Cerebellar cortex (tissue), 1 donor: ENCODE results near the gene ZNF391.
A peak's percentile ranks its signal among the peaks of the same experiment; 100 is the strongest.
"Not testable (repeated sequence)": the region's sequence is repeated elsewhere in the genome, so short reads cannot be mapped to it uniquely, and the experiment has no call there.

ENCODE experiments used
- DNase-seq: peaks from one replicate; pipeline ENCODE4 v3.0.0-alpha.2; 2015; ENCODE audit warnings: low spot score

Gene ZNF391

DNA sequence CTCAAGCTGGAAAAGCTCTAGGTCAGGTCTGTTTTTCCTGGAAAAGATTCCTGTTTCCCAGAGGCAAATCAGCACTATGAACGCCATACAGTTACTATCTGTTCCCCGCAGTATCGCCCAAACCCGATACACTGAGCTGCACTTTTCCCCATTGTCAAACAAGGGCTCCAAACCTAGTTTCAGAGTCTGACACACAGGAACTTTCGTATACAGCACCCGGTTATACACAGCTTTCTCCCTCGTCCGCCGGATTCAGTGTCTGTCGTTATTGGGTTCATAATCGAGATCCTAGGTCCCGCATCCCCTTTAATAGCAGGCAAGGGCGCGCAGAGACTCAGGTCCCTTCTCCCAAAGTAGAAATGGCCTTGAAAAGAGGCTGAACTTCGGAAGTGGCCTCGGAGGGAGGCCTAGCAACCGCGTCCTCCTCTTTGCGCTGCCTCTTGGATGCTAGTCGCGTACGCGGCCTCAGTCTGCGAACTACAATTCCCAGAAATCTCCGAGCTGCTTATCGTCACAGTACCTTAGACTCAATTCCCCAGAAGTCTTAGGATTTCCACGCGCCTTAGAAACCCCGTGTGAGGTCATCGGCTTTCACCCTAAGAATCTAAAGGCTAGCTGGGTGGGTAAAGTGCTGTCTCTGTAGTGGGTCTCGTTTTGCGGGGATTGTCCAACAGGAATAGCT is 34.2 kb downstream of the ZNF391 start:
- DNase-seq, result no peak

DNA sequence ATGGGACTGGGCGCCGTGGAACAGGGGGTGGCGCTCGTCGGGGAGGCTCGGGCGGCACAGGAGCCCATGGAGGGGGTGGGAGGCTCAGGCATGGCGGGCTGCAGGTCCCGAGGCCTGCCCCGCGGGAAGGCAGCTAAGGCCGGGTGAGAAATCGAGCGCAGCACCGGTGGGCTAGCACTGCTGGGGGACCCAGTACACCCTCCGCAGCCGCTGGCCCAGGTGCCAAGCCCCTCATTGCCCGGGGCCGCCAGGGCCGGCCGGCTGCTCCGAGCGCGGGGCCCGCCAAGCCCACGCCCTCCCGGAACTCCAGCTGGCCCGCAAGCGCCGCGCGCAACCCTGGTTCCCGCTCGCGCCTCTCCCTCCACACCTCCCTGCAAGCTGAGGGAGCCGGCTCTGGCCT is 36.3 kb downstream of the ZNF391 start:
- not testable (repeated sequence) for DNase-seq

DNA sequence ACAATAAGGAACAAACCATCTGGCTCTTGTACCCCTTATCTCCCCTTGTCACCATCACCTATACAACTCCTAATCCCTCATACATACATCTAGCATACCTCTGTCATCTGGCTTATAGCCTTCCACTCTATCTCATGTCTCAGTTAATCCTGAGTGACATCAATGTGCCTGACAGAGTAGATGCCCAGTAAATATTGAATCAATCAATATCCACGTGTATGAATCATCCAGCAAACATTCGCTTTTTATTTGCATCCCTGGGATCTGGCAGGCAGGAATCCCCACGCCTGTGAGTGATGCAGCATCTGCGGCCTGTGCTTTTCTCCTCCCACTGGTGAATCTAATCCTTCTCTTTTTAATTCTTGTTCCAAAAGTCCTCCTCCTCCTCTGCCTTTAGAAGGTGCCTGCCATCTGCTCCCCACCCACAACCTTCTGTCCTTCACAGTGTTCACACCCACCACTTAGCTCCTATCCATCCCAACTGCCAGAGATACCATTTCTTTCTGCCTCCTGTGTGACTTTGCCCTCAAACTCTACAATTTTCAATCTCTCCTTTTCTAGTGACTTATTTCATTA is 37.6 kb downstream of the ZNF391 start:
- DNase-seq, result no peak

DNA sequence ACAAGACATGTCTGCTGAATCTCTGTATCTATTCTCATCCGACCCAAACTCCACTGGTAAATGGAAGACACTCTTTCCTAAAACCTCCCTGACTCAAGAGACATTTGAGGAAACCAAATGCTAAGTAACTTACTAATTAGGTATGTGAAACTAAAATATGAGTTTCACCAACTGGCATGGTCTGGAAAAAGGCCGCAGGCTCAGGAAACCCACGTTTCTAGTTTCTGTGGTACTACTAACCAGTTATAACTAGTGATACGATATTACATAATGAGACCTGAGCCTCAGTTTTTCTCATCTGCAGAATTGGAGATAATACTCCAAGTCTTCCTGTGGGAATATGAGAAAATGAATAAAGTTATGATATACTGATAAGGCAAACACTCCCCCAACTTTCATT is 39.9 kb downstream of the ZNF391 start:
- no peak for DNase-seq

DNA sequence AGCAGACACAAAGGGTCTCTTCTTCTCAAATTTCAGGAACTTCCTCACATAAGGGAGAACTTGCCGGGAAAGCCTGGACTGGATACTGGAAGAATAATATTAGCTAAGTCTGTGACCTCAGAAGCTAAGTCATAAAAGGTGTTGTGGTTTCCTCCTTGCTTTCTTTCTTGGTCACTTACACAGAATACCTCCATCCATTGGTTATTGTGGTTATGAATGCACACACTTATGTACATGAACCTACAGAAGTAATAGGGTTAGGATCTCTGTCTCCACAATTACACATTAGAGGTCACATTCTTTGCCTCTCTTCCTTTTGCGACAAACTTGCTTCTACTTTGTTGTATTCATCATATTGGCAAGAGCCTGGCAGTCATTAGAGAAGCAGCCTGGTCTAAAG is 40.4 kb downstream of the ZNF391 start:
- DNase-seq, result no peak

DNA sequence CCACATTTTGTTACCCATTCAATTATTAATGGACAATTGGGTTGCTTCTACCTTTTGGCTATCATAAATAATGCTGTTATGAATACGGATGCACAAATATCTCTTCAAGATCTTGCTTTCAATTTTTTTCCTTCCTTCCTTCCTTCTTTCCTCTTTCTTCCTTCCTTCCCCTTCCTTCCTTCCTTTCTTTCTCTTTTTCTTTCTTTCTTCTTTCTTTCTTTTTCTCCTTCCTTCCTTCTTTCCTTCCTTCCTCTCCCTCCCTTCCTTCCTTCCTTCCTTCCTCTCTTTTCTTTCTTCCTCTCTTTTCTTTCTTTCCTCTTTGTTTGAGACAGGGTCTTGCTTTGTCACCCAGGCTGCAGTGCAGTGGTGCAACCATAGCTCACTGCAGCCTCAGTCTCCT is 45.2 kb downstream of the ZNF391 start:
- DNase-seq, result no peak

DNA sequence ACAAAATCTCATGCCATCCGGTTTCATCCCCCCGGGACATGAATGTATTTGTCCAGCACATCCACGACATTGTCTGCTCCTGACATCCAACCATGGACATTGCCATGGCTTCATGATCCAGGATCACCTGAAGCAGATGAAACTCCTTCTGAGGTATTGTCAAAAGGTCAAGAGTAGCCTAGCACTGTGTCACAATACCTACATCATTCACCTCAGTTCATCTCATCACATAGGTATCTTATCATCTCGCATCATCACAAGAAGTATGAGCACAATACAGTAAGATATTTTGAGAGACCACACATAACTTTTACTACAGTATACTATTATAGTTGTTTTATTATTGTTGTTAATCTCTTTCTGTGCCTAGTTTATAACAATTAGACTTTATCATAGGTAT is 50.8 kb downstream of the ZNF391 start:
- no peak for DNase-seq

DNA sequence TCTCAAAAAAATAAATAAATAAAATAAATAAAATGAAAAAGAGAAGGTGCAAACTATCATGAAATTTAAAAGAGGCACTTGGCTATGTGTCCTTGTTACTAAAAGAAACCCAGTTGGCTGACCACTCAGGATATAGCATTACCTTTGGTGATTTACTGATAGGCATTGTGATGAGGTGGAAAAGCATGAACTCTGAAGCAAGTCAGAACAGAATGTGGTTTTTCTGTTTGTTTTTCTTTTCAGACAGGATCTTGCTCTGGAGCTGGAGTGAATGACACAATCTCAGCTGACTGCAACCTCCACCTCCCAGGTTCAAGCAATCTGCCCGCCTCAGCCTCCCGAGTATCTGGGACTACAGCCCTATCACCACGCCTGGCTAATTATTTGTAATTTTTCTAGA is 52.4 kb downstream of the ZNF391 start:
- no peak for DNase-seq

DNA sequence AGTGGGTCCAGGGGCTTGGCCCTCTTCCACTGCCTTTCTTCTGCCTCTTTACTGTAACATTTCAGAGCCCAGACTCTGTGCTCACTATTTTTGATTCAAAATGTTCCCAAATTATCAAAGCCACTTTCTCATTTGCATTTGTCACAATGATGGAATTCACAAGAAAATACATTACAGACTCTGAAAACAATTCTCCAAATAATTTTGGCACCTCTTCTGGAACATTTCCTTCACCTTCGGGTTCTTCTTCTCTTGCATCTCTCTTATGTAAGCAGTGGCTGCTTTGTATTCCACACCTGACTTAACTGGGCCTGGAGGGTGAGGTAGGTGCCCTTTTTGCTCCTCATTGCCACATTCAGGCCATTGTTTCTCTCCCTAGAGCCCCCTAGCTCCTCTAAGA is 54.4 kb downstream of the ZNF391 start:
- no peak for DNase-seq

DNA sequence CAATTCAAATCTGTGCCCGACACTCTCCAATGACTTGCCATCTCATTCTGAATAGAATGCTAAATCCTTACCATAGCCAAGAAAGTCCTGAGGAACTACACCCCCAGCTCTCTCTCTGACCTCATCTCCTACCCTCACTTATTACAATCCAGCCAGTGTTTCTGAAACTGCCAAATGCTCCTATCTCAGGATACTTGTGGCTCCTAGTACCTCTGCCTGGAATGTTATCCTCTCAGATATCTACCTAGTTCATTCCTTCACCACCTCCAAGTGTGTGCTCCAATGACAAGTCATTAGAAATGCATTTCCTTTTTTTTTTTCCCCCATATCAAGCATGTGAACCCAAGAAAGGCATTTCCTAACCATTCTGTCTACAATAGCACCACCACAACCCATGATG is 59.9 kb downstream of the ZNF391 start:
- DNase-seq, result no peak

DNA sequence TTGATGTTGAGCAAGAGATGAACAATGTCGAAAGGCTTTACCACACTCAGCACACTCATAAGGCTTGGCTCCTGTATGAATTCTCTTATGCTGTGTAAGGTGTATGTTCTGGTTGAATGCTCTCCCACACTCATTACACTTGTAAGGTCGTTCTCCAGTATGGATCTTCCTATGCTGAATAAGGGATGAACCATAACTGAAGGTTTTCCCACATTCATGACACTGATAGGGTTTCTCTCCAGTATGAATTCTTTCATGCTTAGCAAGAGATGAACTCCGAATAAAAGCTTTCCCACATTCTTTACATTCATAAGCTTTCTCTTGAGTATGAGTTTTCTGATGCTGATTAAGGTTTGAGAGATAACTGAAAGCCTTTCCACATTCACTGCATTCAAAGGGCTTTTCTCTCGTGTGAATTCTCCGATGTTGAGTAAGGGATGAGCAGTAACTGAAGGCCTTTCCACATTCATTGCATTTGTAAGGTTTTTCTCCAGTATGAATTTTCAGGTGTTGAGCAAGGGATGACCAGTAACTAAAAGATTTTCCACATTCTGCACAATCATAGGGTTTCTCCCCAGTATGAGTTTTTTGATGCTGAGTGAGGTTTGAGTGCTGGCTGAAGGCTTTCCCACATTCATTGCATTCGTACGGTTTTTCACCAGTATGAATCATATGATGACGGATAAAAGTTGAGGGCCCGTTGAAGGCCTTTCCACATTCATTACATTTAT is 63.3 kb downstream of the ZNF391 start:
- DNase-seq, result no peak

DNA sequence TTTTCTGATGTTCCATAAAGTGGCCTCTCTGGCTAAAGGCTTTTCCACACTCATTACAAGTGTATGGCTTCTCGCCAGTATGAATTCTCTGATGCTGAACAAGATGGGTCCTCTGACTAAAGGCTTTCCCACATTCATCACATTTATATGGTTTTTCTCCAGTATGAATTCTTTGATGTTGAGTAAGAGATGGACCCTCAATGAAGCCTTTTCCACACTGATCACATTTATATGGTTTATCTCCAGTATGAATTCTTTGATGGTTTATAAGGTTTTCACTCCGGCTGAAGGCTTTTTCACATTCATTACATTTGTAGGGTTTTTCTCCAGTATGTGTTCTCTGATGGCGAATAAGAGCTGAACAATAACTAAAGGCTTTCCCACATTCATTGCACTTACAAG is 63.9 kb downstream of the ZNF391 start:
- DNase-seq, result peak; percentile 11
